Left ventricle myocardium inferior (tissue), 1 donor: ENCODE results near the gene HIPK4. TPM values are rescaled to one million over a fixed set of nuclear protein-coding genes. Genes with fewer than 3 reads are reported as not detected.

ENCODE experiments used
- DNase-seq: peaks from one replicate; pipeline ENCODE4 v3.0.0-alpha.2; 2020
- H3K27ac ChIP-seq: fragments of 200-600 bp; replicated peaks from 2 replicates; pipeline ENCODE4 v1.8.0; 2021
- H3K27me3 ChIP-seq: fragments of 200-600 bp; 2 replicates; pipeline ENCODE4 v1.8.0; 2021; ENCODE audit warnings: low read depth
- H3K36me3 ChIP-seq: fragments of 200-600 bp; 2 replicates; pipeline ENCODE4 v1.8.0; 2021
- H3K4me1 ChIP-seq: fragments of 200-600 bp; 2 replicates; pipeline ENCODE4 v1.8.0; 2021
- H3K4me3 ChIP-seq: fragments of 200-600 bp; 2 replicates; pipeline ENCODE4 v1.8.0; 2021; ENCODE audit warnings: mild to moderate bottlenecking, moderate library complexity
- H3K9me3 ChIP-seq: fragments of 200-600 bp; replicated peaks from 2 replicates; pipeline ENCODE4 v1.8.0; 2021
- CTCF ChIP-seq: fragments of 200-600 bp; IDR thresholded peaks from 2 replicates; pipeline ENCODE4 v1.8.0; 2021; ENCODE audit warnings: antibody characterized with exemption, mild to moderate bottlenecking, borderline replicate concordance
- intact Hi-C: fragments of 100-400 bp; cut with micrococcal nuclease; formaldehyde crosslinking; loops from one replicate; pipeline ENCODE4 v1.11.0; 2022
- total RNA-seq: library from RNA; stranded (reverse); fragmentation: NEBNext Ultra II Directional; extraction: Animal tissue kit (Norgen Biotek cat#: 25700); gene quantifications from one replicate; pipeline ENCODE4 v1.2.1, GENCODE V29; 2021
- donor health status: DM: no; HTN: yes; CAD: no; lungs with severe emphysema.

HIPK4 gene
- total RNA-seq, 1 donor from 2014 or later = not detected

DNA sequence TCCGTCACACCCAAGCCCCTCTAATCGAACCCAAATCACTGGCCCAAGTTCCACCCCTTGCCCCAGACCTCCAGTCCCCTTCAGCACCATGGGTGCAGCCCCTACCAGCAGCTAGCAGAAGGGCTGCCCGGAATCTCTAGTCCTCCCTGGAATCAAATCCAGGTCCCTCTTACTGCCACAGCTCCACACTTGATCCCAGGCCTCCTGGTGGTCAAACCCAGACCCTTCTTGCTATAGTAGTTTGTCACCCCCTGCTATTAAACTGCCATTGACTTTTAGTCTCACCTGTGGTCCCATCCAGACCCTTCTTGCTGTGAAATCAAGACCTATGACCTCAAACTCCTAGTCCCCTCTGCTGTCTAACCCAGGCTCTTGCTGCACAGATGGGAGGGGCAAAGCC, 8.7 kb downstream of the HIPK4 start:
- Histone ChIP-seq H3K36me3 (peaks cover 27% of the 10 kb centered on the region), H3K4me1 (no peaks in the 10 kb centered on the region), H3K27ac (no peak overlapping the region), H3K9me3 (no peaks in the 10 kb centered on the region), H3K4me3 (no peak overlapping the region), H3K27me3 (no peaks in the 10 kb centered on the region)
- TF ChIP-seq CTCF = no peak
- no peak for DNase-seq
- intact Hi-C loops = no loop called here

GRCh38 chr19:40380199-40381037, 9.6 kb downstream of the HIPK4 start:
- no peak for DNase-seq
- intact Hi-C loops = no loop called here
- no peaks in the 10 kb centered on the region for H3K4me1 ChIP-seq

DNA sequence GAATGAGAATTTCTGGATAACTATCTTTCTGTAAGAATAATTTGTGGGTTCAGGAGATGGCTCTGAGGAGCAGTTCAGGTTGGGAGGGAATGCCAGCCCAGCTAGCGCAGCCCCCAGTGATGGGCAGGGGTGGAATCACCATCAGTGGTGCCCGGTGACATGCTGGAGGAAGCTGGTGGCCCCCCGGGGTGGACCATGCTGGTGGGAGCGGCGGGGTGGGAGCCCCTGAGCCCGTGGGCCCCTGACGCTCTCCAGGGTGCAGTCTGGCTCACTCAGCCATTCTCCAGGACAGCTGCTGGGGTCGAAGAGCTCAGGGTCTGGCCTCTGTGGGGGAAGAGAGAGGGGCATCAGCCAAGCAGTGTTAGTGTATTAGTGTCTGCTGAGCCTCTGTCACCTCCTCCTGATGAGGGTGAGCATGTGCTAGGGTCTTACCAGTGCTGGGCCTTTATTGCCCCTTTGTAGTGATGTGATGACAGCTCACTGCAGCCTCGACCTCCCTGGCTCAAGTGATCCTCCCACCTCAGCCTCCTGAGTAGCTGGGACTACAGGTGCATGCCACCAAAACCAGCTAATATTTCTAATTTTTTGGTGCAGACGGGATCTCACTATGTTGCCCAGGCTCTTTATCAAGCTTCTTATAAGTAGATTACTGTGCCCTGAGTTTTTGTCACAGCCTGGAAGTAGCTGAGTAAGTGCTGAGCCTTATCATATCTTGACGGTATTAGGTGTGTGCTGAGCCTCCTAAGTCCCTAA, 10.4 kb downstream of the HIPK4 start:
- DNase-seq = no peak
- Histone ChIP-seq H3K4me1 (no peaks in the 10 kb centered on the region), H3K36me3 (peaks cover 38% of the 10 kb centered on the region), H3K9me3 (no peaks in the 10 kb centered on the region), H3K27me3 (no peaks in the 10 kb centered on the region), H3K4me3 (no peak overlapping the region), H3K27ac (no peak overlapping the region)
- TF ChIP-seq CTCF = no peak
- intact Hi-C loops = no loop called here

More at GRCh38 chr19:40380199-40381037, 9.6 kb downstream of the HIPK4 start:
- H3K27ac ChIP-seq = no peak overlapping the region
- H3K27me3 ChIP-seq = no peaks in the 10 kb centered on the region
- peaks cover 30% of the 10 kb centered on the region for H3K36me3 ChIP-seq
- TF ChIP-seq CTCF = no peak
- H3K9me3 ChIP-seq = no peaks in the 10 kb centered on the region
- H3K4me3 ChIP-seq = no peak overlapping the region

DNA sequence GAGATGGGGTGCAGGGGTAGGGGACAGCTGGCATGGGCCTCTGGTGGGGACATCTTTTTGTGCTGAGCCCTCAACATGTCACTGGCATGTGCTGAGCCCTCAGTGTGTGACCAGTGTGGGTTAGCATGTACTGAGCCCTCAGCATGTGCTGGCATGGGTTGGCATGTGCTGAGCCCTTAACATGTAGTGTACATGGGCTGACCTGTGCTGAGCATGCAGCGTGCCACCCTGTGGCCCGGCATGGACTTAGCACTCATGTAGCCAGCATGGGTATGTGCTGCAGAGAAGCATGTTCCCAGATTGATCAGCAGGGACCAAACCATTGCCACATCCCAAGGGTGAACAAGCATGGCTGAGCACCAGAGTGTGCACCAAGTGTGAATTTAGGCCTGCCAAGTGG, 11.5 kb downstream of the HIPK4 start:
- H3K4me1 ChIP-seq = no peaks in the 10 kb centered on the region
- DNase-seq = no peak
- peaks cover 49% of the 10 kb centered on the region for H3K36me3 ChIP-seq
- no peak overlapping the region for H3K27ac ChIP-seq
- H3K9me3 ChIP-seq = no peaks in the 10 kb centered on the region
- intact Hi-C loops = no loop called here
- no peaks in the 10 kb centered on the region for H3K27me3 ChIP-seq
- no peak overlapping the region for H3K4me3 ChIP-seq
- no peak for TF ChIP-seq CTCF

GRCh38 chr19:40377876-40378385, 12.1 kb downstream of the HIPK4 start:
- Histone ChIP-seq H3K27me3 (no peaks in the 10 kb centered on the region), H3K4me3 (no peak overlapping the region), H3K9me3 (no peaks in the 10 kb centered on the region), H3K27ac (no peak overlapping the region), H3K4me1 (no peaks in the 10 kb centered on the region), H3K36me3 (peaks cover 54% of the 10 kb centered on the region)
- DNase-seq = no peak
- TF ChIP-seq CTCF = no peak
- intact Hi-C loops = no loop called here
